Esophagus muscularis mucosa (tissue), 4 donors: ENCODE results near the gene XIRP2. TPM values are rescaled to one million over a fixed set of nuclear protein-coding genes. Genes with fewer than 3 reads are reported as not detected.

Source experiments
- DNase-seq: peaks from one replicate; pipeline ENCODE4 v3.0.0-alpha.2; 2017; ENCODE audit errors: extremely low spot score
- H3K27ac ChIP-seq, 4 donors: fragments of 200-600 bp; sonication (generic); replicated peaks in 1 of 4; 1 replicate in 3 of 4; 2 replicates in 1 of 4; pipeline ENCODE4 v1.5.1; 2016 to 2019; ENCODE audit warnings: mild to moderate bottlenecking in 1 of 4
- H3K27me3 ChIP-seq, 4 donors: fragments of 200-600 bp; sonication (generic); one replicate each; pipeline versions ENCODE4 v1.5.1 to v1.6.0; 2016 to 2019
- H3K36me3 ChIP-seq, 4 donors: fragments of 200-600 bp; sonication (generic); one replicate each; pipeline ENCODE4 v1.5.1; 2016 to 2019
- H3K4me1 ChIP-seq, 4 donors: fragments of 200-600 bp; sonication (generic); one replicate each; pipeline ENCODE4 v1.5.1; 2016 to 2019
- H3K4me3 ChIP-seq, 4 donors: fragments of 200-600 bp; sonication (generic); 1 replicate in 2 of 4; 2 replicates in 2 of 4; pipeline ENCODE4 v1.5.1; 2016 to 2019; ENCODE audit warnings: mild to moderate bottlenecking in 4 of 4, moderate library complexity in 1 of 4
- H3K9me3 ChIP-seq, 4 donors: fragments of 200-600 bp; sonication (generic); 1 replicate in 3 of 4; 2 replicates in 1 of 4; pipeline ENCODE4 v1.5.1; 2016 to 2019
- CTCF ChIP-seq, 3 experiments: fragments of 200-600 bp in 2 of 3; fragments of 450-650 bp in 1 of 3; sonication (generic) in 2 of 3; IDR thresholded peaks; one replicate each; pipeline ENCODE4 v1.5.1; 2017 to 2019; ENCODE audit warnings: antibody characterized with exemption in 3 of 3, mild to moderate bottlenecking in 2 of 3, moderate library complexity in 1 of 3
- EP300 ChIP-seq: sonication (generic); formaldehyde crosslinking; IDR thresholded peaks from one replicate; pipeline ENCODE4 v1.6.1; 2017; ENCODE audit warnings: antibody characterized with exemption
- POLR2A ChIP-seq: fragments of 450-650 bp; IDR thresholded peaks from one replicate; pipeline ENCODE4 v1.6.1; 2017; ENCODE audit warnings: antibody characterized with exemption, moderate library complexity, mild to moderate bottlenecking, low read depth
- POLR2AphosphoS5 ChIP-seq, 2 donors: sonication (generic); formaldehyde crosslinking; IDR thresholded peaks; one replicate each; pipeline ENCODE4 v1.6.1; 2017; ENCODE audit warnings: antibody characterized with exemption in 2 of 2
- WGBS: methylation state at CpG from one replicate; pipeline ENCODE4 v1.1.5; 2018; 5-methylcytosine and 5-hydroxymethylcytosine counted together
- intact Hi-C: fragments of 100-400 bp; cut with DNase I; formaldehyde crosslinking; loops from one replicate; pipeline ENCODE4 v1.15.1; 2023
- total RNA-seq, 4 donors: library from RNA; depleted of rRNA; stranded (reverse); fragments of >200 nt; gene quantifications; one replicate each; pipeline versions ENCODE4 v1.1.0 to v1.2.1, GENCODE V29; 2016

Gene XIRP2
- total RNA-seq, 4 donors from 2014 or later: 0.06 TPM; not detected in 3

GRCh38 chr2:166891727-166892126 lies 3.4 kb downstream of the XIRP2 start:
- TF ChIP-seq EP300 (no peak), POLR2A (no peak), POLR2AphosphoS5 (IDR thresholded peaks at IDR 0.05) (no peak), CTCF (IDR thresholded peaks at IDR 0.05) (no peak)
- H3K27ac ChIP-seq: no peak overlapping the region
- H3K9me3 ChIP-seq: no peaks in the 10 kb centered on the region
- intact Hi-C loops: no loop called here
- peaks cover 0 to 12% (median 0%) of the 10 kb centered on the region in 4 donors for H3K4me1 ChIP-seq
- DNase-seq: no peak
- WGBS: 9% methylated on average over 2 of the region's 2 CpGs
- H3K4me3 ChIP-seq: no peak overlapping the region
- H3K27me3 ChIP-seq: no peaks in the 10 kb centered on the region
- no peaks in the 10 kb centered on the region for H3K36me3 ChIP-seq

- Histone ChIP-seq H3K36me3 (no peaks in the 10 kb centered on the region), H3K4me1 (peaks cover 0 to 12% (median 0%) of the 10 kb centered on the region in 4 donors), H3K27me3 (no peaks in the 10 kb centered on the region), H3K9me3 (no peaks in the 10 kb centered on the region), H3K4me3 (no peak overlapping the region), H3K27ac (no peak overlapping the region)
- intact Hi-C loops: no loop called here
- no peak for TF ChIP-seq EP300
- no peak for TF ChIP-seq CTCF (IDR thresholded peaks at IDR 0.05)
- TF ChIP-seq POLR2A: no peak
- no peak for TF ChIP-seq POLR2AphosphoS5 (IDR thresholded peaks at IDR 0.05)
- no peak for DNase-seq
Measured at GRCh38 chr2:166892397-166892796, 4.1 kb downstream of the XIRP2 start.

- TF ChIP-seq EP300: no peak
- no peak for TF ChIP-seq CTCF (IDR thresholded peaks at IDR 0.05)
- TF ChIP-seq POLR2A: no peak
- no peak for TF ChIP-seq POLR2AphosphoS5 (IDR thresholded peaks at IDR 0.05)
- H3K27me3 ChIP-seq: no peaks in the 10 kb centered on the region
- intact Hi-C loops: no loop called here
- peaks cover 0 to 12% (median 0%) of the 10 kb centered on the region in 4 donors for H3K4me1 ChIP-seq
- 73% methylated on average over 2 of the region's 2 CpGs for WGBS
- no peaks in the 10 kb centered on the region for H3K9me3 ChIP-seq
- H3K4me3 ChIP-seq: no peak overlapping the region
- H3K36me3 ChIP-seq: no peaks in the 10 kb centered on the region
- no peak overlapping the region for H3K27ac ChIP-seq
- DNase-seq: no peak
Measured at GRCh38 chr2:166895243-166895642, 7.0 kb downstream of the XIRP2 start.

GRCh38 chr2:166897666-166898065 lies 9.4 kb downstream of the XIRP2 start:
- TF ChIP-seq POLR2AphosphoS5 (IDR thresholded peaks at IDR 0.05) (no peak), POLR2A (no peak), EP300 (no peak), CTCF (IDR thresholded peaks at IDR 0.05) (no peak)
- Histone ChIP-seq H3K4me3 (no peak overlapping the region), H3K27me3 (no peaks in the 10 kb centered on the region), H3K4me1 (no peaks in the 10 kb centered on the region), H3K27ac (no peak overlapping the region), H3K36me3 (no peaks in the 10 kb centered on the region), H3K9me3 (no peaks in the 10 kb centered on the region)
- intact Hi-C loops: no loop called here
- no peak for DNase-seq

- no peaks in the 10 kb centered on the region for H3K4me1 ChIP-seq
- H3K27me3 ChIP-seq: no peaks in the 10 kb centered on the region
- H3K4me3 ChIP-seq: no peak overlapping the region
- H3K27ac ChIP-seq: no peak overlapping the region
- 91% methylated on average over 5 of the region's 5 CpGs for WGBS
- H3K9me3 ChIP-seq: no peaks in the 10 kb centered on the region
- no peaks in the 10 kb centered on the region for H3K36me3 ChIP-seq
- intact Hi-C loops: no loop called here
- TF ChIP-seq CTCF (IDR thresholded peaks at IDR 0.05) (no peak), POLR2A (no peak), POLR2AphosphoS5 (IDR thresholded peaks at IDR 0.05) (no peak), EP300 (no peak)
- no peak for DNase-seq
Measured at GRCh38 chr2:166899676-166900075, 11.4 kb downstream of the XIRP2 start.
